ENCODE data around the gene ROR1. TPM values are rescaled to one million over a fixed set of nuclear protein-coding genes. Genes with fewer than 3 reads are reported as not detected.

ROR1 gene
- total and polyA plus RNA-seq, 9 of the 15 experiments (the other 6 are each of a cell fraction or from before 2014, with no cell fraction given), result 0.02 TPM; not detected in 8

GRCh38 chr1:64065571-64065970 is 291.8 kb downstream of the ROR1 start:
- ChIA-PET CTCF (ENCODE audit: low intra/inter-chr PET ratio) (no interaction called here), POLR2A (no interaction called here)
- BruUV-seq (replicated peaks), result no TSS peak
- Histone ChIP-seq H3K36me3 (ENCODE audit: control insufficient read depth, insufficient read depth, low read length) (no peaks in the 10 kb centered on the region), H3K9me1 (ENCODE audit: control insufficient read depth, insufficient read depth, low read length) (no peaks in the 10 kb centered on the region), H3K4me3 (no peak overlapping the region), H3K27ac (ENCODE audit: extremely low read depth, low read depth, low read length) (no peak overlapping the region), H2AFZ (ENCODE audit: low read depth, low read length) (no peak overlapping the region), H4K20me1 (replicated peaks; ENCODE audit: control insufficient read depth, insufficient read depth, low read length) (no peaks in the 10 kb centered on the region), H3K4me1 (replicated peaks in 1 of 2; ENCODE audit: control insufficient read depth in 2 of 2, insufficient read depth in 2 of 2, low read length in 2 of 2) (no peaks in the 10 kb centered on the region), H3K27me3 (ENCODE audit: control insufficient read depth in 2 of 2, insufficient read depth in 2 of 2, low read length in 2 of 2) (no peaks in the 10 kb centered on the region), H3K79me2 (ENCODE audit: control insufficient read depth, insufficient read depth, low read length) (no peaks in the 10 kb centered on the region), H3K4me2 (ENCODE audit: insufficient read depth, low read length) (no peak overlapping the region), H3K9me3 (replicated peaks; ENCODE audit: control insufficient read depth, insufficient read depth, low read depth, low read length) (no peaks in the 10 kb centered on the region), H3K9ac (ENCODE audit: insufficient read depth in 1 of 2, low read depth in 2 of 2, low read length in 2 of 2) (no peak overlapping the region)
- WGBS (ENCODE audit: insufficient coverage, low coverage, missing lambda C conversion rate), result 3% methylated on average over 2 of the region's 2 CpGs
- intact Hi-C loops (cut with micrococcal nuclease), result no loop called here
- no peak for TF ChIP-seq ZNF707 (CRISPR knock-in tag; conservative IDR thresholded peaks at IDR 0.05)
- TF ChIP-seq NR2F6 (CRISPR knock-in tag; IDR thresholded peaks at IDR 0.05), result no peak
- no peak for TF ChIP-seq YBX1 (IDR thresholded peaks at IDR 0.05)
- TF ChIP-seq ASH1L (IDR thresholded peaks at IDR 0.05; ENCODE audit: borderline replicate concordance, low read depth, partially characterized antibody), result no peak
- no peak for TF ChIP-seq KDM4B (IDR thresholded peaks at IDR 0.05; ENCODE audit: borderline replicate concordance in 2 of 2, low read depth in 1 of 2)
- TF ChIP-seq ZNF239 (CRISPR knock-in tag; IDR thresholded peaks at IDR 0.05), result no peak
- no peak for TF ChIP-seq NR2C2 (CRISPR knock-in tag; IDR thresholded peaks at IDR 0.05)
- TF ChIP-seq NR2C2 (tag; IDR thresholded peaks at IDR 0.05), result no peak
- TF ChIP-seq ZNF431 (CRISPR knock-in tag; IDR thresholded peaks at IDR 0.05), result no peak
- TF ChIP-seq MYNN (IDR thresholded peaks at IDR 0.05), result no peak
- TF ChIP-seq MYNN (CRISPR knock-in tag; IDR thresholded peaks at IDR 0.05), result no peak
- TF ChIP-seq TBL1XR1 (IDR thresholded peaks at IDR 0.05; ENCODE audit: low read length in 2 of 2), result no peak
- no peak for TF ChIP-seq BCL6 (CRISPR knock-in tag; IDR thresholded peaks at IDR 0.05)
- TF ChIP-seq PREB (CRISPR knock-in tag; IDR thresholded peaks at IDR 0.05), result no peak
- no peak for TF ChIP-seq ZNF445 (CRISPR knock-in tag; IDR thresholded peaks at IDR 0.05; ENCODE audit: low read depth)
- ATAC-seq (no peak), DNase-seq (ENCODE audit: extremely low read depth in 1 of 4, low spot score in 3 of 4) (no peak), FAIRE-seq (no peak)
- in situ Hi-C loops (cut with MboI), result no loop called here
